Transverse colon (tissue), 4 donors: ENCODE data around the gene ZCCHC7.

Experiments used
- CTCF ChIP-seq, 5 experiments: fragments of 200-600 bp in 3 of 5; fragments of 450-650 bp in 2 of 5; sonication (generic) in 3 of 5; IDR thresholded peaks; 1 replicate in 2 of 5; 2 replicates in 3 of 5; pipeline ENCODE4 v1.5.1; 2016 to 2017; ENCODE audit warnings: antibody characterized with exemption in 5 of 5, inconsistent platforms in 3 of 5, mild to moderate bottlenecking in 2 of 5, moderate library complexity in 1 of 5
- EP300 ChIP-seq: sonication (generic); formaldehyde crosslinking; IDR thresholded peaks from one replicate; pipeline ENCODE4 v1.6.1; 2017; ENCODE audit warnings: antibody characterized with exemption, low read depth
- POLR2A ChIP-seq: fragments of 450-650 bp; IDR thresholded peaks from one replicate; pipeline ENCODE4 v1.6.1; 2016; ENCODE audit warnings: antibody characterized with exemption, mild to moderate bottlenecking, moderate library complexity
- POLR2AphosphoS5 ChIP-seq, 3 donors: sonication (generic); formaldehyde crosslinking; IDR thresholded peaks; one replicate each; pipeline ENCODE4 v1.6.1; 2016; ENCODE audit warnings: antibody characterized with exemption in 3 of 3

- TF ChIP-seq CTCF (IDR thresholded peaks at IDR 0.05) (no peak), POLR2A (no peak), POLR2AphosphoS5 (IDR thresholded peaks at IDR 0.05) (no peak), EP300 (no peak)
These were observed 7.7 kb downstream of the ZCCHC7 start for GRCh38 chr9:37128051-37128450.
